GM19463 (cell line): ENCODE results near the gene MTOR.
A peak's percentile ranks its signal among the peaks of the same experiment; 100 is the strongest.
"Not testable (repeated sequence)": the region's sequence is repeated elsewhere in the genome, so short reads cannot be mapped to it uniquely, and the experiment has no call there.

Experiments used
- ATAC-seq: cut with Tn5 transposase; IDR thresholded peaks from one replicate; pipeline ENCODE4 v1.9.1; 2021; ENCODE audit warnings: mild to moderate bottlenecking, moderate library complexity; ENCODE audit not compliant: unreplicated experiment

The MTOR gene

DNA sequence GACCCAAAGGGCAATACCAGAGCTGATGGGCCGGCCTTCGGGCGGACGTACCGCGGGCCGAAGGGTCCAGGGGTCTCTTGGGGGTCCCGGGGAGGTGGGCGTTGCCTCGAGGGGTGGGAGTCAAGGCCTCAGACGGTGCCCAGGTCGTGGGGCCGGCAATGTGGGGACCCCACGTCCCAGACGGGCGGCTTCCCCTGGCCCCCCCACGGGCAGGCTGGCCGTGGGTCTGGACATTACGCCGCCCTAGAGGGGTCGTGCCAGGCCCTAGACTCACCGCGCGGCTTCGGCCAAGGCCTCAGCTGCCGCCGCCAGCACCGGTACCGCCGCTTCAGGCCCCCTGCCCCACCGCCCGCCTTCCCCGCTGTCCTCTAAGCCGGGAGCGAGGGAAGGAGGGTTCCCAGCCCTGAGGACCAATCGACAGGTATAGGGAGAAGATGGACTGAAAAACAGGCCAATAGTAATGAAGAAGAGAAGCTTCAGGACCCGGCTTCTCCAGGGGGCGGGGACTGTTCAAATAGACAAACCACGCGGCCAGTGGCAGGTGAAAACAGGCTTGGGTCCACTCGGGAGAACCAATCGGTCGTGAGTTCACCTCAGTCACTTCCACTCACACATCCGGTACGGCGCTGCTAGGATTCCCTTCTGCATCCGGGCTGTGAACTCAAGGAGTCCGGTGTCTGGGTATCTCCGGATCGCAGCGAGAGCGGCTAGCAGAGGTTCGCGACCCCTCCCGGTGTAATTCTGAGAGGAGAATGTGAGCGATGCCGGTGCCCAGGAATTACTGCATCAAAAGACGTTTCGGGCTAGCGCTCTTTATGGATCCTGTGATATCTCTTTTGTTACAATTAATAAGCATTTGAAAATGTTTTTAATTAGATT, at the start of gene MTOR:
MTOR (minus strand) TSS at position 381 of the 879 bp plus-strand sequence. CDS start 3,142 bp downstream, outside the sequence.
- peak; percentile 98 for ATAC-seq

DNA sequence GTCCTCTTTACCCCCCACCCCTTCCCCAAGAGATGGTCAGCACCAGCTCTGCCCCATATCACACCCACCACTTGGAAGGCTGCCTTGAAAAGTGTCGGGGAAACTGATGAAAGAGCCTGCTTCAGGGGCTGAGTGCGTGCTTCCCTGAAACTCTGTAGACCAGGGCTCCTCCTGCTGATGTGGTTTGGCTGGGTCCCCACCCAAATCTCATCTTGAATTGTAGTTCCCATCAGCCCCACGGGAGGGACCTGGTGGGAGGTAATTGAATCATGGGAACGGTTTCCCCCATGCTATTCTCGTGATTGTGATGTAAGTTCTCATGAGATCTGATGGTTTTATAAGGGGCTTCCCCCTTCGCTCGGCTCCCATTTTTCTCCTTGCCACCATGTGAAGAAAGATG, 47.0 kb upstream of the MTOR start:
- no peak for ATAC-seq

DNA sequence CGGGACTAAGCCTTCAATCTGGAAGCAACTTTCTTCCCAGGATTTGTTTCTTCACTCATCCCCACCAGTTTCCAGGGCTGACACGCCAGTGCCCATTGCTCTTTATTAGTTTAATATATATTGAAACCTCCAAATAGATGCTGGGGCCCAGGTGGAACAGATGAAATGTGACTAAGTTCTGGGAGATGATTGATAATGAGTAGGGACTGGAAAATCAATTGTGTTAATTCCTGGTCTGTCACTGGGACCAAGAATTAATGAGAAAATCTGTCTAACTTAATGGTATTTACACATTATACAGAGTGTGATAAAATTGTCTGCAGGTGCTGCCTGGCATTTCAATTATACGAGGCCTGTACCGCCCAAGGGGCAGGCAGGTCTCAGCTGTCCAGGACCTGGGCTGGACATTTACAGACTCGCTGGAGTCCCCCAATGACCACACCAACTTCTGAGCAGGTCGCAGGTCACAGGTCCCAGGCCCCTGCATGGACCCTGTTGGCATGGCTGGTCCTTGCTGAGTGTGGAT, 46.4 kb upstream of the MTOR start:
- no peak for ATAC-seq

DNA sequence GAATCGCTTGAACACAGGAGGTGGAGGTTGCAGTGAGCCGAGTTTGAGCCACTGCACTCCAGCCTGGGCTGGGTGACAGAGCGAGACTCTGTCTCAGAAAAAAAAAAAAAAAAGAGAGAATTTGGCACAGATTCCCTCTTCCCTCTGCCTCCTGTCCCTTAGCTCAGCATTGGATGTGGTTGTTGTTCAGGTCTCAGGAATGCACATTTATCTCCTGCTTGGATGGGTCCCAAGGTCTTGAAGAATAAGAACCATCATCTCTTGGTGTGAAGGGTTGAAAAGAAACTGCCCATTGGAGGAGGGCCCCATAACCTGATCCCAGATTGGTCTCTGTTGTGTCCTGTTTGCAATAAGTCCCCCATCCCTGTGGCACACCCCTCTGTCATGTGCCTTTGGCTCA, 45.5 kb upstream of the MTOR start:
- no peak for ATAC-seq

DNA sequence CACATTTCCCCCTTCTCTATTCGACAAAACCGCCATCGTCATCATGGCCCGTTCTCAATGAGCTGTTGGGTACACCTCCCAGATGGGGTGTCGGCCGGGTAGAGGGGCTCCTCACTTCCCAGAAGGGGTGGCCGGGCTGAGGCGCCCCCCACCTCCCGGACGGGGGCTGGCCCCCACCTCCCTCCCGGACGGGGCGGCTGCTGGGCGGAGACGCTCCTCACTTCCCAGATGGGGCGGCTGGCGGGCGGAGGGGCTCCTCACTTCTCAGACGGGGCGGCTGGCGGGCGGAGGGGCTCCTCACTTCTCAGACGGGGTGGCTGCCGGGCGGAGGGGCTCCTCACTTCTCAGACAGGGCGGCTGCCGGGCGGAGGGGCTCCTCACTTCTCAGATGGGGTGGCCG, 43.2 kb upstream of the MTOR start:
- not testable (repeated sequence) for ATAC-seq

DNA sequence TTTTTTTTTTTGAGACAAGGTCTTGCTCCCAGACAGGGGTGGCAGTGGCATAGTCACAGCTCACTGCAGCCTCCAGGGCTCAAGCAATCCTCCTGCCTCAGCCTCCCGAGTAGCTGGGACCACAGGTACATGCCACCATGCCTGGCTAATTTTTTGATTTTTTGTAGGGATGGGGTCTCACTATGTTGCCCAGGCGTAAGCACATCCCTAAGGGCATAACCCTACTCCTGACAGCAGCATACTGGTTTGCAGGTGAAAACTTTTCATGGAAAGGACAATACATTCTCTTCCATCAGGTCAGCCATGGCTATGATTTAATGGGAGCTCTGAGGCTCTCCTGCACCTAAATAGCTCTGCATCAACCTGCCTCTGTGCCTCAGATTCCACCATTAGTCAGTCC, 40.0 kb upstream of the MTOR start:
- ATAC-seq: no peak

DNA sequence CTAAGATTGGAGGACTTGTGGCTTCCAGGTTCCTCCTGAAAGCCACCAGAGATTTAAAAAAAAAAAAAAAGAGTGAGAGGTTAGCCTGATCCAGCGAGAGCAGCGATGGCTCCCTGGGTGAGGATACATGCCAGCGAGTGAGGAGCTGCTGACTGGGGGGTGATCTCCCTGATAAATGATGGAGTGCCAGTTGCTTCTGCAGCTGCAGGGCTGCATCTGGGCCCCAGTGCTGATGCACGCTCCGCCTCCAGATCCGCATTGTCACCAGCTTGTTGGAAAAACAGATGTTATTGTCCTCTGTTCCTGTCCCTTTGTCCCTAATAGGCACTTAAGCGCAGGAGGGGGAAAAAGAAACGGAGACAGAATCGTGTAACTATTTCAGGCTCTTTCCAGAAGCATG, 39.2 kb upstream of the MTOR start:
- ATAC-seq: no peak

DNA sequence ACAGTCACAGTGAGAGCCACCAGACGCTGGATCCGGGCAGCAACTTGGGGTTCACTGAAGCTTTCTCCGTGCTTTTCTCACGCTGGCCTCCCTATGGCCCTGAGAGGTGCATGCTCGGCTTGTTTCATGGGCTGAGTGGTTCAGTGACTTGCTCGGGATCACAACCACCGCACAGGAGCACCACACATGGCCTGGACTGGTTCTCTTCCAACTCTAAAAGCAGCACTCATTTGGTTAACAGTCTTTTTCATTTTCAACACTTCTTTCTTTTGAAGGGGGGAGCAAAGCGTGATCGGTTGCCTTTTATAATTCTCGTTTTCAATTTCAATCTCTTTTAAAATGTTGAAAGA, 36.8 kb upstream of the MTOR start:
- no peak for ATAC-seq

DNA sequence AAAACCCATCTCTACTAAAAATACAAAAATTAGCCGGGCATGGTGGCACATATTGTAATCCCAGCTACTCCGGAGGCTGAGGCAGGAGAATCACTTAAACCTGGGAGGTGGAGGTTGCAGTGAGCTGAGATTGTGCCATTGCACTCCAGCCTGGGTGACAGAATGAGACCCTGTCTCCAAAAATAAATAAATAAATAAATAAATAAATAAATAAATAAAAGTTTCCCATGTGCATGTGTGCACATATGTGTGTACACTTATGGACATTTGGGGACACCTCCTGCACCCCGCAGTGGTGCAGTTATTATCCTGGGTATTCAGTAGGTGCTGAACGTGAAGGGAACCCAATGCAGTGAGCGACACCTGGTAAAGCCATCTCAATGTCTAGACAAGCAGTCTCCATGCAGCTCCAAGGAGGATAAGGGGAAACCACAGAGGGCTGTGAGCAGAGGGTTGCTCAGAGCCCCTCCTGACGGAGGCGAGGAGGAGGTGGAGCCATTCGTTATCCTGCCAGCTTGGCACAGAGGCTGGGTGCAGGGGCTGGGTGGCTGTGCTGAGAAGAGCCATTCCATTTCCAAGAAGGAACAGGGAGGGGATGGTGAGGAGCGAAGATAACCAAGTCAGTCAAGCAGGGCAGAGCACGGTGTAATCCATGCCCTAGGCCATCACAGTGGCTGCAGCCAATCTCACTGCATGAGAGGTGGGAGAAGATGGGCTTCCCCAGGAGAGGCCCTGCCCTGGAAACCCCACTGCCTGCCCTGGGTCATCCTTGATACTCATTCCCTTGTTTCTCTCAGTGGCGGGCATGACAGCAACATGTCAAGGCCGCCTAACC, 36.3 kb upstream of the MTOR start:
- ATAC-seq: no peak

DNA sequence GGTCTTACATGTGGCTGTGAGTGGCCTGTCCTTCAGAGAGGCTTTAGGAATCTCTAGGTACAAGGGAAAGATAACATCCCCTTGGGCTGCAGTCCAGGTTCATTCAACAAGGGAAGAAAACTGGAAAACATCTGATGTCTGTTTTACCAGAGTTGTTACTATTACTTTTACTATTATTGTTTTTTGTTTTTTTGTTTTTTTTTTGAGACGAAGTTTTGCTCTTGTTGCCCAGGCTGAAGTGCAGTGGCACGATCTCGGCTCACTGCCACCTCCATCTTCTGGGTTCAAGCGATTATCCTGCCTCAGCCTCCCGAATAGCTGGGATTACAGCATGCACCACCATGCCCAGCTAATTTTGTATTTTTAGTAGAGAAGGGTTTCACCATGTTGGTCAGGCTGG, 35.4 kb upstream of the MTOR start:
- ATAC-seq: not testable (repeated sequence)

DNA sequence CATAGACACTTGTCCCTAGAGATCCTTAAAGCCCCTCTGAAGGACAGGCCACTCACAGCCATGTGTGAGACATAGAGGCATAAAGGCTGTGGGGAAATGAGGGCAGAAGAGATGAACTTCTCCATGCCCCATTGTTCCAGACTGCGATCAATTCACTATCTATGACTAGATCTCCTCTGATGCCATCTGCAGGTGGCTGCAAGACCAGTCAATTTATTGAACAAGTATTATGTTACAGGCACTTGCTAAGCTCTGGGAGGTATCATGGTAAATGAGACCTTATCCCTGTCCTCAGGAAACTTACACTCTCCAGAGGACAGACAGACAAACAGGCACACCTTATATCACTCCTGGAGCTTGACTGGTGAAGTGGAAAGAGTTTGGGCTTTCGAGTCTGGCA, 33.6 kb upstream of the MTOR start:
- no peak for ATAC-seq

DNA sequence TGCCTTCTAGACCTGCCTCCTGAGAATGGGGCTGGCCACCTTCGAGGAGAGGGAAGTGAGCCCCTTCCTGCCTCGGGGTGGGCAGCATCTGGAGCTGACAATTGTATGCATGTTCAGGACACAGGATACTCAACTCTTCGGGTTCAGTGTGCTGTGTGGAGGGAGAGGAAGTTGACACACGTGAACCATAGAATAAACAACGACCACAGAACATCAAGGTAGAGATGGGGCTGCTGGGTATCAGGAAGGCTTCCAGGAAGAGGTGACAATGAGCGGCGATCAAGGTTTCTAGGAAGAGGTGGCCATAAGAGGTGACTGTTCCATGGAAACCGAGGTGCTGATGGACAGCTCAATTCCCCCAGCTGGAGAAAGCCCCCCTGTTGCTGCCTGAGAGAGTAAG, 32.6 kb upstream of the MTOR start:
- ATAC-seq: no peak

DNA sequence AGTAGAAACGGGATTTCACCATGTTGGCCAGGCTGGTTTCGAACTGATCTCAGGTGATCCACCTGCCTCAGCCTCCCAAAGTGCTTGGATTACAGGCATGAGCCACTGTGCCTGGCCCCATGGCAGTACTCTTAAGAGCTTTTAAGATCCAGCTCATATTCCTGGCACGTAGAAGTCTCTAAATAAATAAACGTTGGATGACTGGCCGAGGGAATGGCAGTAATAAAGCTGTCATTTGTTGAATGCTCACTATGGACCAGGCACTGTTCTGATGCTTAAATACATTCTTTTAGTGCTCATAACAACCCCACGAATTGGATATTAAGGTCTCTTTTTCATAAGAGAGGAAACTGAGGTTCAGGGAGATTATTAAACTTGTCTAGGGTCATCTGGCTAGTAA, 31.5 kb upstream of the MTOR start:
- no peak for ATAC-seq

DNA sequence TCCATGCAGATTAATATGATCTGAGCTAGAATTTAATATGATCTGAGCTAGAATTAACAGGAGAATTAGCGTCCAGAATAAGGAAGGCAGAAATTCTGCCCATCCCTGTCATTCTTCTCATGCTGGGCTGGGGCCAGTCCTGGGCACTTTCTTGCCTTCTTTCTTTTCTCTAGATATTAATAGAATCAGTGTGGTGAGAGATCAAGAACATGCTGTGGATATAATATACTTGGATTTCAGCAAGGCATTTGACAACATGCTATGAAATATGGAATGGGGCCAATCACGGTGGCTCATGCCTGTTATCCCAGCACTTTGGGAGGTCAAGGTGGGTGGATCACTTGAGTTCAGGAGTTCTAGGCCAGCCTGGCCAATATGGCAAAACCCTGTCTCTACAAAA, 28.7 kb upstream of the MTOR start:
- no peak for ATAC-seq

DNA sequence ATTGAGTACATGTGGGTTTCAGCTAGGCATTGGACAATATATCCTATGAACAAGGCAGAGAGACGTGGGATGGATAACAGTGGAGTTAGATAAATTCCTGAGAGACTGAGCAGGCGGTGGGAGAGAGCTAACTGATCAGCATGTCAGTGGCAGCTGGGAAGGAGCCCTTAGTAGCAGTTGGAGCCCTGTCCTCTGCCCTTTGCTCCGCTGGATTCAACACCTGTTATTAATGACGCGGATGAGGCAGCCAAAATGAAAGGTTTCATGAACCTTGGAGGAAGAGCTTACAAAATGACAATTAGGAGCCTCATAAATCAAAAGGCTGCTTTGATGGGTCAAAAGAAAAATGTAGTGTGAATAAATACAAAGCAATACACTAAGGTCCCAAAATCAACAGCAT, 26.7 kb upstream of the MTOR start:
- ATAC-seq: no peak

DNA sequence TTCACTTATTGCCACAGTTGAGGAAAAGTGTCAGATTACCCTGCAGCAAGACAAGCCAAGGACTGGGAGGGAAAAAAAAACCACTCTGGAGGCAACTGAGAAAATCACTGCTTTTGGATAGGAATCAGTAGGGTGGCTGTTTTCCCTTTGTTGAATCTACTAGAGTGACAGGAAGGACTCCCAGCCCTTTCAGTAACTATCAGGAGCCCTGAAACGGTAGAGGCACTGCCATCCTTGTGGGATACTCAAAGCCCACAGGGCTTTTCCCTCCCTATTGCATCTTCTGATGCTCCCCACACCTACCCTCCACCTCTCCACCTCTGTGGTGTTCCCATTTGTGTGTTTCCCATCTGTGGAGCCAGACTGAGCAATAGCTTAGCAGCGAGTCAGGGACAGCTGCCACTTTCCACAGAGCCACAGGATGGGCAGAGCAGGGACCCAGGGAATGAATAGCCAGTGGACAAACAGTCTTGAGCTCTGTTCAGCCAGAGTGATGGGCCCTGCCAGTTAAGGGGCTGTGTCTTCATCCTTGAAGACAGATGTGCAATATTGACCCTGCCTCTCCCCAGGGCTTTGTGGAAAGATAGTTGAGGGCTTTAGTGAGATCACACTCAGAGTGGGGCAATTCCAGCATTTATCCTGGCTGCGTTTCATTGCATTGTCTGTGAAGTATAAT, 24.5 kb upstream of the MTOR start:
- no peak for ATAC-seq

DNA sequence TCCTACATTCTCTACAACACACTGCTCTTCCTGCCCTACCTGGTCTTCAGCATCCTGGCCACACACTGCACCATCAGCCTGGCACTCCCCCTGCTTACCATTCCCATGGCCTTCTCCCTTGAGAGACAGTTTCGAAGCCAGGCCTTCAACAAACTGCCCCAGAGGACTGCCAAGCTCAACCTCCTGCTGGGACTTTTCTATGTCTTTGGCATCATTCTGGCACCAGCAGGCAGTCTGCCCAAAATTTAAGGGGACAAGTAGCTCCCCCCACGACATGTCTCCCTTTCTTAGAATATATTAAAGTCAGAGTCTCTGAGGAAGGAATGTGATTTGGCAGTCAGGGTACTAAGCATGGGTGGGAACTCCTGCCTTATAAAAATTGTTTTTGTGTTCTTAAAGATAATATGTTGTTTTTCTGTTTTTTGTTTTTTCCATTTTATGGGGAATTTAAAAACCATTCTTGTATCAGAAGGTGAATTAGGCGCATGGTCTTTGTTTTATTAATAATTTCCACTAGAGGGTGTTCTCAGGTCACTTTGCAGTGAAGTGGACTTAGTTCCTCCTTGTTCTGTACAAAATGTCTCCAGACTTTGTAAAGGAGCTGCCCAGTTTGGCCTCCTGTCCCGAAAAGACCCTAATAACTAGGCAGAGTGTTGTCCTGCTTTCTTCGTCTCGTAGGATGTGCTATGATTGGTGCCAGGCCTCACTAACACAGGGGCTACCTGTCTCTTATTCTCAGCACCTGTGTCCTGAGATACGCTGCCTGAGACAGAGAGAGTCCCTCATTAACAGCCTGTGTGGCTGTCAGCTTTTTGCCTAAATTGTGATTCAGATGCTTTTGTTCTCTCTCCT, 23.8 kb upstream of the MTOR start:
- no peak for ATAC-seq

DNA sequence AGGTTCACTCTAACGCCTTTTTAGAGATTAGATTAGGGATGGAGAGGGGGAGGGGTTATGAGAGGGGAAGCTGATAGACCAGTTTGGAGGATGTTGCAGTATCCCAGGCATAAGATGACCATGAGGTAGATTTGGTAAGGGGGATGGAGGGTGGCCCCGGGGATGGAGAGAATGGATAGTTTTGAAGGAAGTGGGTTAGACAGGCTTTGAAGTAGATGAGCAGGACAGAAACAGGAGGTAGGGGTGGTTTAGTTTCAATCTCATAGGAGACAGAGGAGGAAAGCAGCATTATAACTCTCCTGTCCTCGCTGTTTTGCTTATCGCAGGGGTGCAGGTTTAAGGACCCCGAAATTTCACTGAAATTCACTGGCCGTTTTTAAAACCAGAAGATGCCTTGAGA, 22.4 kb upstream of the MTOR start:
- no peak for ATAC-seq

DNA sequence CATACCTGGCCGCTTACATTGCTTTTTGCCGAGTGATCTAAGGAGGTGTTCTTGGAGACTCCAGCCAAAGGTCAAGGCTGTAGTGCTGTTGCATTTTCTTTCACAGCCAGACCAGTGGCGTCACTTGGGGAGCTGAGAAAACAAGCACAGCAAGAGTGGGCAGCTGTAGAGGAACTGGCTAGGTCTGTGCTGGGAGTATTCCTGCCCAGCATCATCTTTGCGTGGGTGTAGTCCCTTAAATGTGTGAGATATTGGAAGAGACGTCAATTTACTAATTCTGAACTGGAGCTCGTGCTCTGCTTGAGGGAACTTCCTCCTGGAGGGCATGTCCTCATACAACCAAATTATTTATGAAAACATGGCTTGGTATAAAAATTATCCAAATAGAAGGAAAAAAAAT, 20.8 kb upstream of the MTOR start:
- no peak for ATAC-seq

DNA sequence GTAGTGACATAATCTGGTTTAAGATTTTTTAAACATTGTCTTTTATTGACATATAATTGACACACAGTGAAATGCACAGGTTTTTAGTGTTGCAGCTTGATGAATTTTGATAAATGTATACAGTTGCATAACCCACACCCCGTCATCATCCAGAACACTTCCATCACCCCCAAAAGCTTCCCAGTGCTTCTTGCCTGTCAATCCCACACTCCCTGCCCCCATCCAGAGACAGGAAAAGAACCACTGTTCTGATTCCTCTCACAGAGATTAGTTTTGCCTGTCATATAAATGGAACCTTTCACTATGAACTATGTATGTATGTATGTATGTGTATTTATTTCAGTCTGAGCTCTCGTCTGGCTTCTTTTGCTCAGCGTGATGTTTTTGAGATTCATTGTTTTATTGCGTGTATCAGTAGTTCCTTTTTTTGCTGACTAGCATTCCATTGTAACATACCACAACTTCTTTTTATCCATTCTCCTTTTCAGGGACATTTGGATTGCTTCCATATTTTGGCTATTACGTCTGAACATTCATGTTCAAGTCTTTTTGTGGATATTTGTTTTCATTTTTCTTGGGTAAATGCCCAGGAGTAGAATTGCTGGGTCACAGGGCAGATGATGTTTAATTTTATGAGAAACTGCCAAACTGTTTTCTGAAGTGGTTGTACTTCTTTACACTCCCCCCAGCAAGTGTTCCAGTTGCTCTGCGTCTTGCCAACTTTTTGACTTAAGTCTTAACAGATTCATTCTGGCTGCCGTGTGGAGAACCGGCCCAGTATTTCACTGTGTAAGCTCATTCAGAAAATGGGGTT, 19.4 kb upstream of the MTOR start:
- no peak for ATAC-seq
